HUES6 (cell line): ENCODE measurements around the gene NLK.
"Not testable (repeated sequence)": the region's sequence is repeated elsewhere in the genome, so short reads cannot be mapped to it uniquely, and the experiment has no call there.

Experiments used
- H3K27ac ChIP-seq: 2 replicates; pipeline ENCODE4 v1.7.0; 2013; ENCODE audit warnings: low read depth, mild to moderate bottlenecking, low read length, inconsistent platforms
- H3K27me3 ChIP-seq: 2 replicates; pipeline ENCODE4 v1.6.1; 2013; ENCODE audit warnings: low read length; ENCODE audit not compliant: control insufficient read depth, insufficient read depth
- H3K36me3 ChIP-seq: 2 replicates; pipeline ENCODE4 v1.6.1; 2013; ENCODE audit warnings: low read length; ENCODE audit not compliant: control insufficient read depth, insufficient read depth
- H3K4me1 ChIP-seq: 2 replicates; pipeline ENCODE4 v1.6.1; 2013; ENCODE audit warnings: low read length; ENCODE audit not compliant: control insufficient read depth, insufficient read depth
- H3K4me3 ChIP-seq: 2 replicates; pipeline ENCODE4 v1.5.1; 2013; ENCODE audit warnings: low read depth, low read length
- H3K9ac ChIP-seq: one replicate; pipeline ENCODE4 v1.6.1; 2013; ENCODE audit warnings: mild to moderate bottlenecking, low read length
- H3K9me3 ChIP-seq: 2 replicates; pipeline ENCODE4 v1.6.1; 2013; ENCODE audit warnings: low read depth, low read length; ENCODE audit not compliant: control insufficient read depth, insufficient read depth

Gene NLK

GRCh38 chr17:28072936-28073533 is 30.6 kb downstream of the NLK start:
- Histone ChIP-seq H3K9me3 (no peaks in the 10 kb centered on the region), H3K27me3 (no peaks in the 10 kb centered on the region), H3K27ac (no peak overlapping the region), H3K4me1 (peaks cover 4% of the 10 kb centered on the region; the same call in 1 of the 2 replicates), H3K9ac (no peak overlapping the region), H3K4me3 (no peak overlapping the region), H3K36me3 (no peaks in the 10 kb centered on the region)

GRCh38 chr17:28074010-28074409 is 31.5 kb downstream of the NLK start:
- no peak overlapping the region for H3K27ac ChIP-seq
- no peaks in the 10 kb centered on the region for H3K36me3 ChIP-seq
- H3K9ac ChIP-seq, result no peak overlapping the region
- H3K27me3 ChIP-seq, result no peaks in the 10 kb centered on the region
- peaks cover 4% of the 10 kb centered on the region; the same call in 1 of the 2 replicates for H3K4me1 ChIP-seq
- no peaks in the 10 kb centered on the region for H3K9me3 ChIP-seq
- no peak overlapping the region for H3K4me3 ChIP-seq

GRCh38 chr17:28076144-28076543 is 33.7 kb downstream of the NLK start:
- Histone ChIP-seq H3K9me3 (no peaks in the 10 kb centered on the region), H3K27ac (no peak overlapping the region), H3K36me3 (no peaks in the 10 kb centered on the region), H3K4me1 (peaks cover 4% of the 10 kb centered on the region; the same call in 1 of the 2 replicates), H3K4me3 (no peak overlapping the region), H3K27me3 (no peaks in the 10 kb centered on the region), H3K9ac (no peak overlapping the region)

- H3K27ac ChIP-seq, H3K9ac ChIP-seq, H3K27me3 ChIP-seq, H3K36me3 ChIP-seq, H3K4me1 ChIP-seq, H3K4me3 ChIP-seq, H3K9me3 ChIP-seq: not testable (repeated sequence)
Observed at GRCh38 chr17:28077140-28077539, 34.7 kb downstream of the NLK start.

- Histone ChIP-seq H3K4me1 (0 out of 2 replicates have a peak, but pooled peaks cover 4% of the 10 kb centered on the region), H3K9me3 (no peaks in the 10 kb centered on the region), H3K27ac (no peak overlapping the region)
Observed at GRCh38 chr17:28078341-28079229, 36.1 kb downstream of the NLK start.

GRCh38 chr17:28081467-28081866 is 39.0 kb downstream of the NLK start:
- no peak overlapping the region for H3K9ac ChIP-seq
- no peaks in the 10 kb centered on the region for H3K36me3 ChIP-seq
- no peaks in the 10 kb centered on the region for H3K9me3 ChIP-seq
- no peaks in the 10 kb centered on the region for H3K27me3 ChIP-seq
- H3K27ac ChIP-seq, result no peak overlapping the region
- no peak overlapping the region for H3K4me3 ChIP-seq
- H3K4me1 ChIP-seq, result 0 out of 2 replicates have a peak, but pooled peaks cover 4% of the 10 kb centered on the region

More at GRCh38 chr17:28078341-28079229, 36.1 kb downstream of the NLK start:
- Histone ChIP-seq H3K4me3 (no peak overlapping the region), H3K27me3 (no peaks in the 10 kb centered on the region), H3K9ac (no peak overlapping the region), H3K36me3 (no peaks in the 10 kb centered on the region)

GRCh38 chr17:28085766-28086165 is 43.3 kb downstream of the NLK start:
- H3K9ac ChIP-seq, result no peak overlapping the region
- no peaks in the 10 kb centered on the region for H3K27me3 ChIP-seq
- H3K27ac ChIP-seq, result no peak overlapping the region
- H3K4me3 ChIP-seq, result no peak overlapping the region
- H3K36me3 ChIP-seq, result no peaks in the 10 kb centered on the region
- peaks cover 4% of the 10 kb centered on the region for H3K9me3 ChIP-seq
- 0 out of 2 replicates have a peak, but pooled peaks cover 4% of the 10 kb centered on the region for H3K4me1 ChIP-seq

GRCh38 chr17:28086519-28086918 is 44.0 kb downstream of the NLK start:
- Histone ChIP-seq H3K4me1 (peaks cover 5% of the 10 kb centered on the region), H3K36me3 (no peaks in the 10 kb centered on the region), H3K9me3 (peaks cover 4% of the 10 kb centered on the region), H3K9ac (no peak overlapping the region), H3K27ac (no peak overlapping the region), H3K27me3 (no peaks in the 10 kb centered on the region), H3K4me3 (no peak overlapping the region)

- H3K4me3 ChIP-seq, result no peak overlapping the region
- H3K27ac ChIP-seq, result no peak overlapping the region
- no peaks in the 10 kb centered on the region for H3K27me3 ChIP-seq
- peaks cover 12% of the 10 kb centered on the region for H3K4me1 ChIP-seq
- peaks cover 4% of the 10 kb centered on the region for H3K9me3 ChIP-seq
- H3K9ac ChIP-seq, result no peak overlapping the region
- H3K36me3 ChIP-seq, result no peaks in the 10 kb centered on the region
Observed at GRCh38 chr17:28087743-28088142, 45.3 kb downstream of the NLK start.

- H3K9ac ChIP-seq, result no peak overlapping the region
- peaks cover 4% of the 10 kb centered on the region for H3K9me3 ChIP-seq
- no peaks in the 10 kb centered on the region for H3K27me3 ChIP-seq
- no peaks in the 10 kb centered on the region for H3K36me3 ChIP-seq
- H3K4me3 ChIP-seq, result no peak overlapping the region
- H3K4me1 ChIP-seq, result peaks cover 27% of the 10 kb centered on the region
- H3K27ac ChIP-seq, result no peak overlapping the region
Observed at GRCh38 chr17:28090551-28090950, 48.1 kb downstream of the NLK start.

GRCh38 chr17:28092088-28092487 is 49.6 kb downstream of the NLK start:
- H3K27me3 ChIP-seq, result no peaks in the 10 kb centered on the region
- no peak overlapping the region for H3K9ac ChIP-seq
- H3K9me3 ChIP-seq, result peaks cover 4% of the 10 kb centered on the region
- no peak overlapping the region for H3K4me3 ChIP-seq
- H3K4me1 ChIP-seq, result peaks cover 27% of the 10 kb centered on the region
- H3K27ac ChIP-seq, result no peak overlapping the region
- no peaks in the 10 kb centered on the region for H3K36me3 ChIP-seq
